Measurements from ENCODE around the gene DEDD.

DEDD gene

GRCh38 chr1:161100556-161100955, 31.9 kb downstream of the DEDD start:
- H3K27ac ChIP-seq = no peak overlapping the region
- TF ChIP-seq CTCF (IDR thresholded peaks at IDR 0.05; ENCODE audit: low read depth, low read length) = no peak
- peaks cover 42% of the 10 kb centered on the region for H3K36me3 ChIP-seq
- peaks cover 6% of the 10 kb centered on the region for H3K27me3 ChIP-seq (ENCODE audit: insufficient read depth, low read depth, severe bottlenecking)
- H3K9me3 ChIP-seq (ENCODE audit: severe bottlenecking) = no peaks in the 10 kb centered on the region
- DNase-seq = no peak
- H3K4me3 ChIP-seq (ENCODE audit: low read depth, low read length) = no peak overlapping the region

- H3K27me3 ChIP-seq (ENCODE audit: insufficient read depth, low read depth, severe bottlenecking) = peaks cover 12% of the 10 kb centered on the region
- H3K27ac ChIP-seq = no peak overlapping the region
- H3K9me3 ChIP-seq (ENCODE audit: severe bottlenecking) = no peaks in the 10 kb centered on the region
- no peak for TF ChIP-seq CTCF (IDR thresholded peaks at IDR 0.05; ENCODE audit: low read depth, low read length)
- H3K4me3 ChIP-seq (ENCODE audit: low read depth, low read length) = peak overlapping the region; percentile 72
- H3K36me3 ChIP-seq = peaks cover 34% of the 10 kb centered on the region
- no peak for DNase-seq
These were observed 33.2 kb downstream of the DEDD start for GRCh38 chr1:161099090-161099802.

GRCh38 chr1:161098210-161099068, 34.0 kb downstream of the DEDD start, which contains the start of gene KLHDC9:
Gene KLHDC9 (plus strand): TSS chr1:161098361. CDS start chr1:161098536, 175 bp downstream.
- DNase-seq = peak; percentile 98
- H3K27ac ChIP-seq = peak within 1 kb of the TSS; percentile 74
- TF ChIP-seq CTCF (IDR thresholded peaks at IDR 0.05; ENCODE audit: low read depth, low read length) = peak; percentile 57
- peak within 1 kb of the TSS; percentile 72 for H3K4me3 ChIP-seq (ENCODE audit: low read depth, low read length)
- H3K27me3 ChIP-seq (ENCODE audit: insufficient read depth, low read depth, severe bottlenecking) = peaks cover 12% of the 10 kb centered on the region
- no peaks in the 10 kb centered on the region for H3K9me3 ChIP-seq (ENCODE audit: severe bottlenecking)
- H3K36me3 ChIP-seq = peaks cover 29% of the 10 kb centered on the region

- TF ChIP-seq CTCF (IDR thresholded peaks at IDR 0.05; ENCODE audit: low read depth, low read length) = no peak
- Histone ChIP-seq H3K4me3 (ENCODE audit: low read depth, low read length) (no peak overlapping the region), H3K36me3 (peaks cover 22% of the 10 kb centered on the region), H3K27ac (no peak overlapping the region), H3K9me3 (ENCODE audit: severe bottlenecking) (no peaks in the 10 kb centered on the region), H3K27me3 (ENCODE audit: insufficient read depth, low read depth, severe bottlenecking) (peaks cover 12% of the 10 kb centered on the region)
- no peak for DNase-seq
These were observed 35.9 kb downstream of the DEDD start for GRCh38 chr1:161096530-161096929.

- no peak for TF ChIP-seq CTCF (IDR thresholded peaks at IDR 0.05; ENCODE audit: low read depth, low read length)
- Histone ChIP-seq H3K9me3 (ENCODE audit: severe bottlenecking) (no peaks in the 10 kb centered on the region), H3K36me3 (peaks cover 17% of the 10 kb centered on the region), H3K27me3 (ENCODE audit: insufficient read depth, low read depth, severe bottlenecking) (peaks cover 12% of the 10 kb centered on the region), H3K4me3 (ENCODE audit: low read depth, low read length) (no peak overlapping the region), H3K27ac (no peak overlapping the region)
- DNase-seq = no peak
These were observed 36.5 kb downstream of the DEDD start for GRCh38 chr1:161096015-161096414.
